PC-3 (cell line): Measurements from ENCODE around the gene PXN.

ENCODE experiments used
- CTCF ChIP-seq: fragments of 300-600 bp; sonication (generic); conservative IDR thresholded peaks from 2 replicates; pipeline ENCODE4 v1.5.1; 2017; ENCODE audit warnings: antibody characterized with exemption, low read depth, mild to moderate bottlenecking, low read length
- EZH2phosphoT487 ChIP-seq: fragments of 300-600 bp; sonication (generic); IDR thresholded peaks from 2 replicates; pipeline ENCODE4 v1.6.1; 2018; ENCODE audit warnings: mild to moderate bottlenecking, antibody characterized with exemption, low read length, borderline replicate concordance

- TF ChIP-seq CTCF (no peak), EZH2phosphoT487 (no peak)
Measured at GRCh38 chr12:120206228-120206627, 59.3 kb downstream of the PXN start.
